ENCODE measurements around the gene GALNT18. TPM values are rescaled to one million over a fixed set of nuclear protein-coding genes. Genes with fewer than 3 reads are reported as not detected.

The GALNT18 gene
- total and polyA plus RNA-seq, 2 experiments from 2014 or later = 4.3 to 10.8 TPM

- TF ChIP-seq ZNF462 (CRISPR knock-in tag; IDR thresholded peaks at IDR 0.05) (no peak), REST (IDR thresholded peaks at IDR 0.05; ENCODE audit: unreplicated experiment) (no peak), EZH2phosphoT487 (IDR thresholded peaks at IDR 0.05; ENCODE audit: unreplicated experiment) (no peak), ZNF331 (CRISPR knock-in tag; IDR thresholded peaks at IDR 0.05; ENCODE audit: low read depth) (no peak), EZH2 (IDR thresholded peaks at IDR 0.05; ENCODE audit: low read depth, unreplicated experiment) (no peak), CREB1 (CRISPR knock-in tag; IDR thresholded peaks at IDR 0.05; ENCODE audit: low read depth) (no peak)
- TF ChIP-seq, protein P1, sequence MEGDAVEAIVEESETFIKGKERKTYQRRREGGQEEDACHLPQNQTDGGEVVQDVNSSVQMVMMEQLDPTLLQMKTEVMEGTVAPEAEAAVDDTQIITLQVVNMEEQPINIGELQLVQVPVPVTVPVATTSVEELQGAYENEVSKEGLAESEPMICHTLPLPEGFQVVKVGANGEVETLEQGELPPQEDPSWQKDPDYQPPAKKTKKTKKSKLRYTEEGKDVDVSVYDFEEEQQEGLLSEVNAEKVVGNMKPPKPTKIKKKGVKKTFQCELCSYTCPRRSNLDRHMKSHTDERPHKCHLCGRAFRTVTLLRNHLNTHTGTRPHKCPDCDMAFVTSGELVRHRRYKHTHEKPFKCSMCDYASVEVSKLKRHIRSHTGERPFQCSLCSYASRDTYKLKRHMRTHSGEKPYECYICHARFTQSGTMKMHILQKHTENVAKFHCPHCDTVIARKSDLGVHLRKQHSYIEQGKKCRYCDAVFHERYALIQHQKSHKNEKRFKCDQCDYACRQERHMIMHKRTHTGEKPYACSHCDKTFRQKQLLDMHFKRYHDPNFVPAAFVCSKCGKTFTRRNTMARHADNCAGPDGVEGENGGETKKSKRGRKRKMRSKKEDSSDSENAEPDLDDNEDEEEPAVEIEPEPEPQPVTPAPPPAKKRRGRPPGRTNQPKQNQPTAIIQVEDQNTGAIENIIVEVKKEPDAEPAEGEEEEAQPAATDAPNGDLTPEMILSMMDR (conservative IDR thresholded peaks at IDR 0.05; ENCODE audit: low read depth in 2 of 2) = no peak
- TF ChIP-seq, protein P2, sequence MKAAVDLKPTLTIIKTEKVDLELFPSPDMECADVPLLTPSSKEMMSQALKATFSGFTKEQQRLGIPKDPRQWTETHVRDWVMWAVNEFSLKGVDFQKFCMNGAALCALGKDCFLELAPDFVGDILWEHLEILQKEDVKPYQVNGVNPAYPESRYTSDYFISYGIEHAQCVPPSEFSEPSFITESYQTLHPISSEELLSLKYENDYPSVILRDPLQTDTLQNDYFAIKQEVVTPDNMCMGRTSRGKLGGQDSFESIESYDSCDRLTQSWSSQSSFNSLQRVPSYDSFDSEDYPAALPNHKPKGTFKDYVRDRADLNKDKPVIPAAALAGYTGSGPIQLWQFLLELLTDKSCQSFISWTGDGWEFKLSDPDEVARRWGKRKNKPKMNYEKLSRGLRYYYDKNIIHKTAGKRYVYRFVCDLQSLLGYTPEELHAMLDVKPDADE (IDR thresholded peaks at IDR 0.05) = no peak
Measured at GRCh38 chr11:11552529-11553087, 69.2 kb downstream of the GALNT18 start (continued).
